Eye (tissue), 1 donor: ENCODE data around the gene CENPO.

Experiments used
- DNase-seq: peaks from one replicate; pipeline ENCODE4 v3.0.0-alpha.2; 2015

The CENPO gene

DNA sequence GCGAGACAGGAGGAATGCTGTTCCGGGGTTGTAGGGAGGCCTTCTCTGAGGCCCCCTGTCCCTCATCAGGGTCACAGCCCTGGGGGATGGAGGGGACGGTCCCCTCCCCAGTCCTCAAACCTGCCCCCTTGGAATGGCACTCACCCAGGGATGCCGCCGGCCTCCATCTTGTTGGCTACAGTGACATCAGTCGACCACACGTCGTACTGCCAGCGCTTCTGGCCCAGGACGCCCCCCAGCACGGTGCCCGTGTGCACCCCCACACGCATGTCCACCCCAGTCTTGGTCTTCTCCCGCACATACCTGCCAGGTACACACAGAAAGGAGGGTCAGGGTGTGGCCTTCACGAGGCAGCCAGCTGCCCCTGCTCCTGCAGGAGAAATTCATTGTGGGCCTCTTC lies 46.5 kb downstream of the CENPO start:
- no peak for DNase-seq

DNA sequence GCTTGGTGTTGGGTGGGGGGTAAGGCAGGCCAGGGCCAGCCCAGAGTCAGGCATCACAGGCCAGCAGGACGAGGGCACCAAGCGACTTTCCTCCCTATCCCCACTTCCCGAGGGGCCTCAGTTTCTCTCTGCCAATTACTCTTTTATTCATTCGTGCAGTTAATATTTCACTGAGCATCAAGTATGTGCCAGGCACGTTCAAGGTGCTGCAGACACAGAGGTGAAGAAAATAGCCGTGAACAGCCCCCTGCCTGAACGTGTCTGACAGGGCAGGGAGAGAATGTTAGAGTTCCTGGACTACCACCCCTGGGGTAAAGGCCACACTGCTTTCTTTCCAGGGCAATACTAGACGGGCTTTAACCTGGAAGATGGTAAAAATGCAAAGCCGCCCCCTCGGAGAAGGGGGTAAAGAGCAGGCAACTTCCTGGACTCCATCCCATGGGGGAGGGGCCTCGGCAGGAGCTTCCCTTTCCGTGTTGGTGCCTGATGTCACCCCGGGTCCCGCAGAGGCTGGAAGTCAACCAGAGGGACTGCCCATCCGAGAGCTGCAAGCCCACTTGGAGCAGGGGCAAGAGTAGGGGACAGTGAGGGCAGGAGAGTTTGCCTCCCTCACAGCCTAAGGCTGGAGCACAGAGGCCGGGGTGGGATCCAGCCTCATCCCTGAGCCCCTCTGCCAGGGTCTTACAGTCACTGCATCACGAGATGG lies 47.1 kb downstream of the CENPO start:
- DNase-seq = no peak

DNA sequence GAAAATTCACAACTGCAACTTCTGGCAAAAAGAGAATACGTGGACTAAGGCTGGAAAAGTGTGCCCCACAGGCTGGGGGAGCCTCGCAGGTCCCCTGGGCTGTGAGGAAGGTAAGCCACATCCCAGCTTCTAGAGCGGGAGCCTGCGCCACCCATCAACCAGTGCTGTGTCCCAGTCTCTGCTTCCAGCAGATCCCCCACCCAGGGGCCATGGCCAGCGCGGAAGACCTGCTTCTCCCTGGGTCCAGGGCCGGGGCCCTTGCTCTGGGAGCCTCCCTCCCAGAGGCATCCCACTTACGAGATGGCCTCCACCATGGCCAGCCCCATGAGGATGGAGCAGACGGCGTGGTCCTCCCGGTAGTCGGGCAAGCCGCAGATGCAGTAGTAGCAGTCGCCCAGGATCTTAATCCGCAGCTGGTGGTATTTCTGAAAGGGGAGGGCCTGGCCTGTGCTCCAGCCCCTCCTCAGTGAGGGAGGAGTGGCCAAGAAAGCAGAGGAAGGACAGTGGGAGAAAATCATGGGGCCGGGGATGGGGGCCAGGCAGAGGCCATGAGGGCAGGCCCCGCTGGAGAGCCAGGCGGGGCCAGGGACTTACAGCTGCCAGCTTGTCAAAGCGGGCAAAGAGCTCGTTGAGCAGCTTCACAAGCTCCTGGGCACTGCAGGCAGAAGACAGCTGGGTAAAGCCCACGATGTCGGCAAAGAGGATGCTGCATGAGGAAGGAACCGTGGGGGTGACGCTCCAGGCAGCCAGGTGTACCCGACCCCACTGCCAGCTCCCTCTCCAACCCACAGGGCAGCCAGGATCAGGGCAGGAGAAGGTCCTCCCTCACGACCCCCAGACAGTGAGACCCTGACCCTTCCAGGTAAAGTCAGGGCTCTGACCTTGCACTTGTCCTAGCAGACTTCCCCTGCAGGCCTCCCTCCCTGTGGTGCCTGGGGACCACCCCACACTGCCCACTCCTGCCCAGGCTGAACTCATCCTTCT lies 48.0 kb downstream of the CENPO start:
- peak; percentile 33 for DNase-seq

DNA sequence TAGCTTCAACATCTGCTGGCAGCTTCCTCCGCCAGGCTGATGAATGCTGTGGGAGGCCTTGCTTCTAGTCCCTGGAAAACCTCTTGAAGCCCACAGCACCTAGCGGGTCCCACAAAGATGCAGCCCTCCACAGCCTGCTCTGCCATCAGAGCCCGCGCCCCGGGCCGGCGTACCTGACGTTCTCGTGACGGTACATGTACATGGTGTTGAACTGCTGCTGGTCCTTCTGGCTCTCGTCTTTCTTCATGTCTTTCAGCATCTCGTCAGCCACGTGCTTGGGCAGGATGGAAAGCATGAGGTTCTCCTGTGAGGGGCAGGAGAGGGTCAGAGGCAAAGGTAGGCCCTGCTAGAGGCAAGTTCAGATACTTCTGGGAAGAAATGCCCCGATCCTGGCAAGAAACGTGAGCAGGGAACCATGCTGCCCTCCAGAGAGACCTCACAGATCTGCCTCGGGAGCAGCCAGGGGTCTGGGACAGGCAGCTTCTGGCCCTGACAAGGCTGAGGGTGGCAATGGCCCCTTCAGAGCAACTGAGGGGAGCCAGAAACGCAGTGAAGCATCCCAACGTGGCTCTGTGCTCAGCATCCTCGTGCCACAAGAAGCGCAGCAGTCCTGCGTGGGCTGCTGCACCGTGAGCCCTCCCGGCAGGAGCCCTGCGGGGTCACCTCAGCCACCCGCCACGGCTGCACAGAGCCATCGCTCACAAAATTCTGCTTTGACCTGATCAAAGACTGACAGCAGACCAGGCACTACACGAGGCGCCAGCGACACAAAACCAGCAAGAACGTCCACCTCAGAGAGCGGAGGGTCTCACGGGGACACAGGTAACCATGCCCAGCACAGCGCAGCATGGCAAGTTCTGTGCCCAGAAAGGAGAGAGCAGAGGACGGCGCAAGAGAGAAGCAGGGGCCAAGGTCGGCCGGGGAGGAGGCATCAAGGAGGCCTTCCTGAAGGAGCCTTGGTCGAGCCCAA lies 49.1 kb downstream of the CENPO start:
- DNase-seq = no peak

- no peak for DNase-seq
These were observed 50.2 kb downstream of the CENPO start for GRCh38 chr2:24843330-24843860.

DNA sequence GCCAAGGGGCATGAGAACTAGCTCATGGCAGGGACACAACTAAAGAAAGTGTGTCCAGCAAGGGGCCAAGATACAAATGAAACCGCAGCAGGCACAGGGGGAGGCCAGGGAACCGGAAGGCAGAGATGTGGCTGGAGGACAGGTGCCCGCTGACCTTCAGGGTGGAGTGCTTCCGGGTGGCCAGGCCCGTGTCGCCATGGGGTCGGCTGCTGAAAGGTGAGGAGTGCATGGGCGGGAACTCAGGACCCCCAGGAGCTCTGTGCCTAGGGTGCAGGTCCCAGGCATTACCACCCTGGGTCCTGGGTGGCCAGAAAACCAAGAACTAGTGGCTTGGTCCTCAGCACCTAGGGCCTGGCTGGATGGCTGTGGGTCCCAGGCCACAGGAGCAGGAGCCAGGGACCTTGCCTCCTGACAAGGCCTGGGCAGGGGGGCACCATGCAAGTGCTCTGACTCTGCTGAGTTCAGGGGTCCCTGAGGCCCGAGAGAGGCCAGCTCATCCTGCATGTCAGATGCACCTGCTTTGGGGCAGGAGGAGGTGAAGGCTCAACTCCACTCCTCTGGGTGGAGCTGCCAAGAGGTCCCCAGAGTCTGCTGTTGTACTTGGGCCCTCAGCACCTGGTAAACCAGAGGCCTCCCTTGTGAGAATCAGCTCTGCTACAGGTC lies 50.9 kb downstream of the CENPO start:
- no peak for DNase-seq

GRCh38 chr2:24845691-24846090 lies 52.5 kb downstream of the CENPO start:
- DNase-seq = no peak

DNA sequence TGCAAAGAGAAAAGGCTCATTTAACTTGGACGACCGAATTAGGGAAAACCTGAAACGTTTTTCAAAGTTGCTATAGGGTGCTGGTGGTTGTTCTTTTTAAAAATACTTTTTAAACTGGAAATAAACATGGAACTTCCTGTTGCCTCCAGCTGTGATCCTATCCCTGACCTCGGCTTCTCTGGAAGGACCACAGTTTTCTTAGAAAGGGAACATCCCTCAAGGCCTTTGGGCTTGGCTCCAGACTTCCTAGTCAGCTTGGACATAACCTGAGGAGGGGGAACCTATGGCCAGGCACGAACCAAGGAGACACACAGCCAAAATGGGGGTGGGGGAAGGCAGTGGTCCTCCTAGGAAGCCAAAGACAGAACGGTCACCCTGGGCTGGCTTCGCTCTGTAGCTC lies 57.7 kb downstream of the CENPO start:
- no peak for DNase-seq

GRCh38 chr2:24852026-24852425 lies 58.8 kb downstream of the CENPO start:
- DNase-seq = no peak

DNA sequence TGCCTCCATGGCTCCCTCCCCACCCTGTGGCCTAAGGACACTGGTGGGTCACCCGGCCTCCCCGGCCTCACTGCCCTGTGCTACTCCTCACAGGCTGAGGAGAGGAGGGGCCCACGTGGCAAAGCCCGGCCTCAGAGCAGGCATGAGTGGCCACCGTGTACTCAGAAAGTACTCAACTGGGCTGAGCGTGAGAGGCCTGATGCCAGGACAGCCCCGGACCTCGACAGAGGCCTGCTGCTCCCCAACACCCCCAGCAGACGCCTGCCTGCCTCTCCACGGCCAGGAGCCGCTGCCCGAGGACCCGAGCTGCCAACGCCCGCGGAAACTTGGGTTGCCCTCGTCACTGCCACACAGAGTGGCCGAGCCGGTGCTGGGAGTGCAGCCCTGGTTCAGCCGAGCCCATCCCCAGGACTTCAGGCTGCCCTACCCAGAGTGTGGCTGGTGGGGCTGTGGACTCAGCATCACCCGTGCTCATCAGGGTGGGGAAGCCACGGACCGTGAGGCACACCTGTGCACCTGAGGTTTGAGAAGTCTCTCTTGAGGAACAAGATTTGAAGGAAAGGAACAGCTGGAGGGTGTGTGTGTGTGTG lies 59.3 kb downstream of the CENPO start:
- DNase-seq = no peak

DNA sequence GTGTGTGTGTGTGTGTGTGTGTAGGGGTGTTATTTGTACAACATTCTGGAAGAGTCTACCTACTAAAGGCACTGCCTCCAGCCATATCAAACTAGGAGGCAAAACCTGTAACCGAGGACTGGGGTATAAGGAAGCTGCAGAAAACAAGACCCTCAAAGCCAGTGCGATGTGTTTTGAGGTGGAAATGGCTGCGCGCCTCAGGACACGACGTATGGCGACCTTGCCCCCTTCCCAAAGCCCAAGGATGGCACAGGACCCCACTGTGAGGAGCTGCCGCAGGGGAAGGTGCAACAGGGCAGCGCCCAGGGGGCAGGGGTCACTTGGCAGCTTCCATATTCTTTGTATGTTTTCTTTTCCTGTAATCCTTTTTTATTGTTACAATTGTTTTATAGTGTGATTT lies 59.8 kb downstream of the CENPO start:
- DNase-seq = no peak

DNA sequence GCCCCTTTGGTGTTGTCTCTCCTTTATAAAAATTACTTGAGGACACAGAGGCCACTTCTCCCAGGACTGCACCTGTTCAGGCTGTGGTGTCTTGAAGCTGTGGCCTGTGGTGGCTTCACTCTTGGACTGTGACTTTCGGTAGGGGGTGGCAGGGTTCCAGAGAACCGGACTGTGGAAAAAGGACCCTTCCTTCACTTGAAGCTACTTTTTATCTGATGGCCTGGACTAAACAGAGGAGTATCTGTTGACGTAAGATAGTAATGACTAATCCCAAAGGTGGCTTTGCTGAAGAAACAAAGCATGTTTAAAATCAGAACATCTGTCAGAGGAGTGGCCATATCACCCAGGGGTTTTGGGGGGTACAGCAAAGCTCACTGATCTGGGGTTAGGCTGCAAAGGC lies 60.8 kb downstream of the CENPO start:
- no peak for DNase-seq

GRCh38 chr2:24855022-24855622 lies 61.9 kb downstream of the CENPO start:
- DNase-seq = no peak

DNA sequence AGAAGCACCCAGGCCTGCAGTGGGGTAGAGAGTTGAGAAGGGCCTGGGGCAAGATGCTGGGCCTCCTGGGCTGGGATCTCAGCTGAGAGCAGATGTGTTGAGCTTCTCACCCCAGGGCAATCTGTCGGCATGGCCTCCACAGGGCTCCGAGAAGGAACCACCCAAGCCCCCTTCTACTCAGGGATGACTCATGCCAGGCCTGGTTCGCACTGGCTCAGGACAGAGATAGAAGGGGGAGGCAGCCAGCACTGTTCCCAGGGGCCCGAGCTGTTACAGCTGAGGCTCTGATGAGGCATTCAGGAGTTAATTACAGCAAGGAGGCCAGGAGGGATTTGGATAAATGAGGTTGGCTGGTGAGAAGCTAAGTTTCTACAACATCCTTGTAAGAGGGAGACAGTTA lies 62.5 kb downstream of the CENPO start:
- peak; percentile 28 for DNase-seq

- no peak for DNase-seq
These were observed 63.6 kb downstream of the CENPO start for GRCh38 chr2:24856791-24857211.

- no peak for DNase-seq
These were observed 64.5 kb downstream of the CENPO start for GRCh38 chr2:24857746-24858145.

- no peak for DNase-seq
These were observed 65.8 kb downstream of the CENPO start for GRCh38 chr2:24858996-24859395.

DNA sequence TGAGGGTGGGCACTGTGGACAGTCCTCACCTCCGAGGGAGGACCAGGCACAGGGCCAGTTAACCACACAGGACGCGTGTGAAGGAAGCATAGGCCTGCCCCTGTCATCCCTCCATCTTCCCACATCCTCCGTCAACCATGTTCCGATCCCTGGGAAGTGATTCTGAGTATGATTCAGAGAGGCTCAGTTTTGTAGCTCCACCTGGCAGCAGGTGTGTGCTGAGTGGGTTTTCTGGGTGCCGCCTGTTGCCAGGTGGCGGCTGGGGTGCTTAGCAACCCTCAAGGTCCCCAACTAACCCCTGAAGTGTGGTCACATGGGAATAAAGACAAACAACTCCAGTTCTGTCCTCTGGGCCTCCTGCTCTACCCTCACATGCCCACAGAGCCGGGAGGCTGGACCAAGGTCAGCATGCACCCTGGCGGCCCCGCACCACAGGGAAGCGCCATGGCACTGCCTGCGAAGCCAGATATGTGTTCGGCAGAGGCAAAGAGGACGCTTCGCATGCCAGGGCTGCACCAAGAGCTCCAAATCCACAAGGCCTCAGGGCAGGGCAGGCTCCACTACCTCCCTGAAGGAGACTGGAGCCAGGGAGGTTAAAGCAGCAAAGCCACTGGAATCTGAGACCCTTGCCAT lies 66.9 kb downstream of the CENPO start:
- no peak for DNase-seq

- no peak for DNase-seq
These were observed 67.4 kb downstream of the CENPO start for GRCh38 chr2:24860631-24861030.

- no peak for DNase-seq
These were observed 68.3 kb downstream of the CENPO start for GRCh38 chr2:24861500-24861899.

DNA sequence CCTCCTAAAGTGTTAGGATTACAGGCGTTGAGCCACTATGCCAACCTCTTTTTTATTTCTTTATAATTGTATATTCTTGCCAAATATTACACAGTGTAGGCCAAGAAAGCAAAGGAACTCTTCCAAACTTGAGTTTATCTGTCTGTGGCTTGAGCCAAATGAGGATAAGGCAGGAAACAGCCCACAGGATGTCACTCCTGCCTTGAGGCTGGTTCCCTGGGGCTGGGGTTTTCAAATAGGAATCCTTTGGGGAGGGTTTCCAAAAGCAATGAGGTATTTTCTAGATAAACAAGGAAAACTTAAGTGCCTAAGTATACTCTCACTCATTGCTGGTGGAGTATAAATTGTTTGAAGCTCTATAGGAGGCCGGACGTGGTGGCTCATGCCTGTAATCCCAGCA lies 70.4 kb downstream of the CENPO start:
- no peak for DNase-seq
